GM21360 (cell line): Measurements from ENCODE around the gene RER1.

Experiments
- ATAC-seq: cut with Tn5 transposase; IDR thresholded peaks from one replicate; pipeline ENCODE4 v1.9.1; 2021; ENCODE audit warnings: mild to moderate bottlenecking, moderate library complexity; ENCODE audit not compliant: unreplicated experiment

Gene RER1

GRCh38 chr1:2375246-2375922 is 16.3 kb upstream of the RER1 start:
- ATAC-seq: no peak

GRCh38 chr1:2375923-2376260 is 15.7 kb upstream of the RER1 start:
- ATAC-seq: no peak

- ATAC-seq: no peak
Observed at GRCh38 chr1:2376261-2376741, 15.3 kb upstream of the RER1 start.

- no peak for ATAC-seq
Observed at GRCh38 chr1:2376931-2377672, 14.5 kb upstream of the RER1 start.

- no peak for ATAC-seq
Observed at GRCh38 chr1:2377751-2378440, 13.7 kb upstream of the RER1 start.

- no peak for ATAC-seq
Observed at GRCh38 chr1:2378441-2378851, 13.2 kb upstream of the RER1 start.

- no peak for ATAC-seq
Observed at GRCh38 chr1:2378956-2379732, 12.5 kb upstream of the RER1 start.

- no peak for ATAC-seq
Observed at GRCh38 chr1:2379733-2380404, 11.8 kb upstream of the RER1 start.

GRCh38 chr1:2380816-2381591 is 10.6 kb upstream of the RER1 start:
- ATAC-seq: no peak

GRCh38 chr1:2381741-2382620 is 9.7 kb upstream of the RER1 start:
- peak; percentile 53 for ATAC-seq

GRCh38 chr1:2382621-2383361 is 8.8 kb upstream of the RER1 start:
- no peak for ATAC-seq

GRCh38 chr1:2383576-2383975 is 8.1 kb upstream of the RER1 start:
- ATAC-seq: no peak

GRCh38 chr1:2384130-2384860 is 7.3 kb upstream of the RER1 start:
- ATAC-seq: no peak

GRCh38 chr1:2384941-2385481 is 6.6 kb upstream of the RER1 start:
- ATAC-seq: no peak

GRCh38 chr1:2385606-2386280 is 5.9 kb upstream of the RER1 start:
- no peak for ATAC-seq
